Cerebellar cortex (tissue), 1 donor: Measurements from ENCODE around the gene SRPK3.
"Not testable (repeated sequence)": the region's sequence is repeated elsewhere in the genome, so short reads cannot be mapped to it uniquely, and the experiment has no call there.

Experiments used
- DNase-seq: peaks from one replicate; pipeline ENCODE4 v3.0.0-alpha.2; 2015; ENCODE audit warnings: low spot score

The SRPK3 gene

DNA sequence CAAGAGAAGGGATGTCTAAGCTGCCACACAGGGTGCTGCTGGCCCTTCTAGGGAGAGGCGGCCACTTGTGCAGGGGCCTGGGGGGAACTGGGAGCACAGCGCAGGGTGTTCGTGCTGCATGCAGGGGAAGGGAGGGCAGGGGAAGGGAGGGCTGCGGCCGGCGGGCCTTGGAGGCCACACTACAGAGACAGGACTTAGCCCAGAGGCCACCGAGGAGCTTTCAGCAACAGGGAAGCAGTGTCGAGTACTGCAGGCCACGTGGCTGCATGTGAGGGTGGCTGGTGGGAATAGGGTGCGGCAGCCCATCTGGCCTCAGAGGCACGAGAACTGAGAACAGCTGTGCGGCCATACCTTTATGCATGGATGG, 35.8 kb upstream of the SRPK3 start:
- DNase-seq: not testable (repeated sequence)

DNA sequence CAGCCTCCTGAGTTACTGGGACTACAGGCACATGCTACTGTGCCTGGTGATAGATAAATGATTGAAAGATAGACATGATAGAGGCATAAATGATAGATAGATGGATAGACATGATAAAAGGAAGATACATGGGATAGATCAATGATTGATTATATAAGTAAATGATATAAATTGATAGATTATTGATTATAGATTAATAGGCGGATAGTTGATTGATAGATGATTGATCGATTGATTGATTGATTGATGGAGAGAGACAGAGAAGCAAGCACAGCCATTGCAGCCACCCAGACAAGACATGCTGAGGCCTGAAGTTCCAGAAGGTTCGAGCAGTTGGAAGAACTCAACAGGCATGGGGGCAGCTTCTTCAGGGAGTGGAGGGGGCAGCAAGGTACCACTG, 34.5 kb upstream of the SRPK3 start:
- no peak for DNase-seq

DNA sequence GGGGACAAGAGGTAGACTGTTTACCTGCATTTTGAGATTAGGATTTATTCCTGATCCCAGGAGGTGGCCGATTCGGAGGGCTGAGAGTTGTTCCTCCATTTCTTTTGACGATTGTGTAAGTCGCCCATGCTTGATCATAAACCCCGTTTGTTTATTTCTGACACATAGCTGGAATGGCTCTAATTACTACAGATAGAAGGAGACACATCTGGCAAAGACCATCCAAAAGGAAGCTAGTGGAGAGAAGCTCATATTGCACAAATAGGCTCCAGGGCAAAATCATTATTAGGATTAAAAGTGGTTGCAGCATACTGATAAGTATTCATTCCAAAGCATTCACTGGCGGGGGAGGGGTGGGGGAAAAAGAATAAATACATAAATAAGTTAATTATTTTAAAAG, 33.9 kb upstream of the SRPK3 start:
- DNase-seq: not testable (repeated sequence)

DNA sequence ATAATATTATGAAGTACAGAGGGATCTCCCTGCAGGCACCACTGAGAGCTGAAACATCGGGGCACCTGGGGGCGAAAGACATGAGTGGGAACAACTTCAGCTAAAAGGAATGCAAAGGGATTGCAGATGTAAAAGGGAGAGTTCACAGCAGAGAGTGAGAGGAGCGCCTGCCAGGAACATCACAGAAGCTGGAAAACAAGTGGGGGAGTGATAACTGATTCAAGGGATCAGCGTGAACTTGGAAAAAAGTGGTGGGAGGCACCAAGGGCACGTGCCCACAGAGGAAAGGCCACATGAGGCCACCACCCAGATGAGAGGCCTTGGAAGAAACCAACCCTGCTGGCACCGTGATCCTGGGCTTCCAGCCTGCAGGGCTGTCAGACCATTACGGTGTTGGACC, 31.8 kb upstream of the SRPK3 start:
- DNase-seq: not testable (repeated sequence)

DNA sequence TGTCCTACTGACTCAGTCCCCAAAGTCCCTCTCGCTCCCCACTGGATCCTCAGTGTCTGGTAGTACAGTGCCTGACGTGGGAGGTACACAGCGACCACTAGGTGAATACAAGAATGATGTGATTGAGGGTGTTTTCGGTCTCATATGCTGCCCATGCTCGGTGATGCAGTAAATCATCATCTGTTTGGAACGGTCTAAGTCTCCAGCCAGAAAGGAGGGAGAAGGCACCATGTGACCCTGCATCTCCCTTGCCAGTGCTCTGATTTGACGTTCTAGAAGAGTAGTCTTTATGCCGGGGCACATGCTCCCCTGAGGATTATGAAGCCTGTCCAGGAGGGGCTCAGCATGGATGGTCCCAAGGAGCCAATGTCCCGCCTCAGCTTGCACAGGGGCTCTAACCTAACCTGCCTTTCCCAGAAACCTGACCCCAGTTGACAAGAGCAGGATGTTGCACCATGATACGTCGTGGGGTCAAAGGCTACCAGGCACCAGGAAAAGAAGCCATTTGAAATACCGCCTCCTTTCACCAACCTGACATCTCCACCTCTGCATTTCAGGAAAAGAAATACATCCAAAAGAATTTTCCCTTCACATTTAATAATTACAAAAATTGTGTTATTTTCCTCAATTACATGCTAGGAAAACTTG, 30.6 kb upstream of the SRPK3 start:
- peak; percentile 67 for DNase-seq

DNA sequence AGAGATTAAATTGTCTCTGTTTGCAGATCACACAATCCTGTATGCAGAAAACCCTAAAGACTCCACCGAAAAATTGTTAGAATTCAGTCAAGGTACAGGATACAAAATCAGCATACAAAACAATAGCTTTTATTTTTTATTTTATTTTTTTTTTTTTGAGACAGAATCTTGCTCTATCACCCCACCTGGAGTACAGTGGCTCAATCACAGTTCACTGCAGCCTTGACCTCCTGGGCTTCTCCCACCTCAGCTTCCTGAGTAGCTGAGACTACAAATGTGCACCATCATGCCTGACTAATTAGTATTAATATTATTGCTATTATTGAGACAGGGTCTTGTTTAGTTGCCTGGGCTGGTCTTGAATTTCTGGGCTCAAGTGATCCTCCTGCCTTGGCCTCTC, 25.7 kb upstream of the SRPK3 start:
- DNase-seq: no peak

DNA sequence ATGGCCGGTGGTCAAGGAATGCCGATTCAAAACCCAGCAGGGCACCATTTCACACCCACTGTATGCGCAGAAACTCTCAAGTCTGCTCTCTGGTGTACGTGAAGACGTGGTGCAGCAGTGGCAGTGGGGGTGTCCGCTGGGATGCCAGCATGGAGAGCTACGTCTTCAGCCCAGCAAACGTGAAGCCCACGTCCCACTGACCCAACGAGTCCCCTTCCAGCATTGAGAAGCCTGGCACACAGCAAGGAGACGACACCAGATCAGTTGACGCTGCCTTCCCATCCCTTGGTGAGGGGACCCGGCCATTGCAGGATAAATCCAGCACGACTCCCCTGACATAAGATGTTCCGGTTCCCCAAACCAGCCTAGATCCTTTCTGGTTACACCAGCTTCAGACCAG, 19.0 kb upstream of the SRPK3 start:
- no peak for DNase-seq

DNA sequence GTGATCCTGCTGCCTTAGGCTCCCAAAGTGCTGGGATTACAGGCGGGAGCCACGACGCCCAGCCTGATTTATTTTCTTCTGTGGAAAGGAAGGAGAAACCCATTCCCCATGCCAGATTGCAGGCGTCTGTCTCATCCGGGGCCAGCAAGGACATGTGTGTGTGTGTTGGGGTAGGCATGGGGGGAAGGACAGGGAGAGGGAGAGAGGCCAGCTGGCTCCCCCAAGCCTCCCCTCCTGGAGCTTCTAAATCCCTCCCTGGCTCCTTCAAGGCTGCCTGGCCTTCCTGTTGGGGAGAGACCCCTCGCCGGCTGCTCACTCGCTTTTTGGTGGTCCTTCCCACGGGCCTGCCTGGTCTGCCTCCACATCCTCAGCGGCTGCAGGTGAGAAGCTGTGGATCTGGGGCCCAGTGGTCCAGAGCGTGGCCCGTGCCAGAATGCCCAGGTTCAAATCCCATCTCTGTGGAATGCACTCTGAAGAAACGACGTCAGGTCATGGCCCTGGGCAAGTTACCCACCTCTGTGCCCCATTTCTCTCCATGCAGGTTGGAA, 18.1 kb upstream of the SRPK3 start:
- no peak for DNase-seq

DNA sequence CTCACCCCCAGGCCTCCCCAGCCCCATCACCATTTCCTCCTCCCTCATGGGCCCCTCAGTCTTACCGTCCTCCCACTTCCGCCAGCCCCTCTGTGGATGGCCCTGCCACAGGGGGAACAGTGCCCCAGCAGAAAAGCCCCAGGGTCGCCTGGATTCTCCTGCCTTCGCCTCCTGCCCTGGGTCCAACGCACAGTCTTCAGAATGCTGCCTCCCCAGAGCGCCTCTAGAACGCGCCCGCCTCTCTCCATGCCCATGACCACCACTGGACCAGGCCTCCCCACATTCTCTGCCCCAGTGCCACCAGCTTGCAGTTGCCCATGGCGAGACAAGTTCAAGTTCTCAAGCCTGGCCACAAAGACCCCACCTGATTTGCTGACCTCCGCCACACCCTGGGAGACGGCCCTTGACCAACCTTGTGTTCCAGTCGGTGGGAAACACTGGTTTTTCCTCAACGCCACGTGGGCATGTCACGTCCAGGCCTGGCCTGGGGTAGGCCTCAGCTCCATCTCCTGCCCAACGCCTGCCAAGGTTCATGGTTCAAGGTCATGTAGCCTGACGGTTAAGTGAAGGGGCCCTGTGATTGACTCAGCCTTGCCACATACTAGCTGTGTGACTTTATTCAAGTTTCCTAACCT, 17.4 kb upstream of the SRPK3 start:
- no peak for DNase-seq

DNA sequence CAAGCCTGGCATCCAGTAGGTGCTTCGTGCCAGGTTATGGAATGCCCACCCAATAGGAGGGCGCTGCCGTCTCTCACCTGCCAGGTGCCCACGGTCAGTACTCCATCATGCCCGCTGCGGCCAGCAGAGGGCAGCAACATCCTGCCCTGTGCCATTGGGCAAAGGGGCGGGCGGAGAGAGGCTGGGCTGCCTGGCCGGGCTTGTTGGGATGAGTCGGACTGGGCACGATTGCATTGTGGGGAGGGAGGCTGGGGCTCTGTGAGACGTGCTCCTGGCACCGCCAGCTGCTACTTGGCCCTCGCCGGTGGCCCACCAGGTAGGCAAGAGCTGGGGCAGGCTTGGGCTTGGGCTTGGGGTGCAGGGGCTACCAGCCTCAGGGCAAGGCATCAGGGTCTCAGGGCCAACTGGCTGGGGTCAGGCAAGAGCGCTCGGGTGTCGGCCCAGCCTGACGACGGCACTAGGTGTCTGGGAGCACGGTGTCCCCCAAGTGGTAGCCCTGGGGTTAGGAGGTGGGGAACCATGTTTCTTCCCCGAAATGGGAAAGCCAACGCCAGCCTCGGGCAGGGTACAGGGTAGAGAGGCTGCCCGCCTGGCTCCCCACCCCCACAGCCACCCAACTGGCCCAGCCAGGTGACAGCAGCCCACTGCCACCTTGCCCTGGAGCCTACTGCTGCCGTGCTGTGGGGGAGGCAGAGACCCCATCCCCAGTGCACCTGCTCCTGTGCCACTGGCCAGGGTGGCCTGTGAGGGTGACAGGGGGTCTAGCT, 16.7 kb upstream of the SRPK3 start, which contains the start of gene PLXNB3:
Gene PLXNB3, plus strand, starts transcription at position 261 of the 767 bp plus-strand sequence. CDS start 1,287 bp downstream, outside the sequence.
- peak; percentile 81 for DNase-seq

DNA sequence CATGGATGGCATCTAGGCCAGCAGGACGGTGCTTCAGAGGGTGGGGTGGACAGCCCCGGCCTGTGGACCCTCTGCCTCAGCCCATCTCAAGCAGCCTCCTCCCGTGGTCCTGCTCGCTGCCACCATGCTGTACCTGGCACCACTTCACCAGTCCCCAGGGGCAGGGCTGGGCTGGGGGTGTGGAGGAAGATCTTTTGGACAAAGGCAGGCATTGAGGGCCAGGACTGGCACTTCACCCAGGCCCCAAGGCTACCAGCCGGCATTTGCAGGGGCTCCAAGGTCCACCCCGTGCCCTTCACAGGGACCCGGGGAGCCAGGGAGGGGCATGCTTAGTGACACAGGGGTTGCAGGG, 16.1 kb upstream of the SRPK3 start:
- no peak for DNase-seq

DNA sequence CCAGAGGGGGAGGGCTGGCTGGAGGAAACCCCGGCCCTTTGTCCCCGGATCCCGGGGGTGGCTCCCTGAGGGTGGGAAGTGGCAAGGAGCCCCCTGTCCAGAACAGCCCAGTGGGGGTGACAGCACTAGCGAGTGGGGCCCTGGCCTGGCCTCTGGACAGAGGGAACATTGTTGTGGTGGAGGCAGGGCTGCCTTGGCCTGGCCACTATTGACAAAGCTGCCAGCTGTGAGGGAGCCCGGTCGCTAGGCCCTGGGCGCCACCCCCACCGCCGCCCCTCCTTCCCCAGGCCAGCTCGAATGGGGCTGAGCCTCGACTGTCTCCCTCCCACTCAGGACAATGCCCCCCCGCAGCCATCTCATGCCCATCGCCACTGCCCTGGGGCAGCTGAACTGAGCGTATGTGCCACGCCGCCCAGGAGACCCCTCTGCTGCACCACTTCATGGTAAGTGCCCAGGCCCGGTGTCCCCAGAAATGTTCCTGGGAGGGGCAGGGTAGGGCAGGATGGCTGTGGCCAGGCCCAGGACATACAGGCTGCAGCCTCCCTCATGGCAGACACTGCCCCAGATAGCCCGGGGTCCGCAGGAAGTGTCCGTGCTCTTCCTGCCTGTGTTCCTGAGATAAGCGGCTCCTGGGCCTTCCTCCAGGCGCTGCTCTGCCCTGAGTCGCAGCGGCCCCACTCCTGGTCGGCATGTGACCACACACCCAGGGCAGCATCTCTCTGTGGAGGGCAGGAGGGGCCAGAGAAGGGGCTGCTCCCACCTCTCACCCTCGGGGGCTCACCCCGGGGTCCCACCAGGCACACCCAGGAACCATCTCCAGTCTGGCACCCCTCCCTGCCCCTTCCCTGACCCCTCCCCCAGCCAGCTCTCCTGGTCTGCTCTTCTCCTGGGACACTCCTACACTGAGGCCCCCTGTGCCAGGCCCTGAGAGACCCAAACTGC, 15.4 kb upstream of the SRPK3 start:
- DNase-seq: no peak

DNA sequence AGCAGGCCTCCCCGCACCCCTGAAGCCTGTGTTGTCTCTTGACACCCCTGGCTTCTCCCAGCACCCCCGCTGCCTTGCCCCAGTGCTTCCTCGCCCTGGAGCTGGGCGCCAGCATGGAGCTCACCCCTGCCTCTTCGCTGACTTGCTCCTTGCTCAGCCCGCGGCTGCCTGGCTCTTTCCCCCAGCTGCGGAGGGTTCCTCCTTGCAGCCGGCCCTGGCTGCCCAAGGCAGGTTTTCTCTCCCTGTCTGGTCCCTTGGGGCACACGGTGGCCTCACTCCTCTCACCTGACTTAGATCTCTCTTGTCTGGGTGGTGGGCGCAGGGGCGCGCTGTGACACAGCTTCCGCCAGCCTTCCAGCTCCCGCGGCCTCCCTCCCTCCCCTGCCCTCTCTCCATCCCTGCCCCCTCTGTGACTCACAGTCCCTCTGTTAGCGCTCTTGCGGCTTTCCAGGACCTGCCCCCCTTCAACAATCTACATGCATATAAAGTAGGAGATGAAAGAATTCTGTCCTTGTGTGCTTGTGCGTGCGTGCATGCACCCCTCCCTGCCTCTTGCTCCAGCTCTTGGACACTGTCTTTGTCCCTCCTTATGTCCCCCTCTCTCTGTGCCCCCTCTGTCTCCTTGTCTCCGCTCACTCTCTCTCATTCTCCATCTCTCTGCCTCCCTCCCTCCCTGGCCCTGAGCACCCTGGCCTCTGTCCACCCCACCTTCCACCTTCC, 14.6 kb upstream of the SRPK3 start:
- DNase-seq: no peak

DNA sequence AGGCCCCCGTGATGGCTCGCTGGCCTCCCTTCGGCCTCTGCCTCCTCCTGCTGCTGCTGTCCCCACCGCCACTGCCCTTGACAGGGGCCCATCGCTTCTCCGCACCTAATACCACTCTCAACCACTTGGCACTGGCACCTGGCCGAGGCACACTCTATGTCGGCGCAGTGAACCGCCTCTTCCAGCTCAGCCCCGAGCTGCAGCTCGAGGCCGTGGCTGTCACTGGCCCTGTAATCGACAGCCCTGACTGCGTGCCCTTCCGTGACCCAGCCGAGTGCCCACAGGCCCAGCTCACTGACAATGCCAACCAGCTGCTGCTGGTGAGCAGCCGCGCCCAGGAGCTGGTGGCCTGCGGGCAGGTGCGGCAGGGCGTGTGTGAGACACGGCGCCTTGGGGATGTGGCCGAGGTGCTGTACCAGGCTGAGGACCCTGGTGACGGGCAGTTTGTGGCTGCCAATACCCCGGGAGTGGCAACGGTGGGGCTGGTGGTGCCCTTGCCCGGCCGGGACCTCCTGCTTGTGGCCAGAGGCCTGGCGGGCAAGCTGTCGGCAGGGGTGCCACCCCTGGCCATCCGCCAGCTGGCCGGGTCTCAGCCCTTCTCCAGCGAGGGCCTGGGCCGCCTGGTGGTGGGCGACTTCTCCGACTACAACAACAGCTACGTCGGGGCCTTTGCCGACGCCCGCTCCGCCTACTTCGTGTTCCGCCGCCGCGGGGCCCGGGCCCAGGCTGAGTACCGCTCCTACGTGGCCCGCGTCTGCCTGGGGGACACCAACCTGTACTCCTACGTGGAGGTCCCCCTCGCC, 13.8 kb upstream of the SRPK3 start:
- no peak for DNase-seq

DNA sequence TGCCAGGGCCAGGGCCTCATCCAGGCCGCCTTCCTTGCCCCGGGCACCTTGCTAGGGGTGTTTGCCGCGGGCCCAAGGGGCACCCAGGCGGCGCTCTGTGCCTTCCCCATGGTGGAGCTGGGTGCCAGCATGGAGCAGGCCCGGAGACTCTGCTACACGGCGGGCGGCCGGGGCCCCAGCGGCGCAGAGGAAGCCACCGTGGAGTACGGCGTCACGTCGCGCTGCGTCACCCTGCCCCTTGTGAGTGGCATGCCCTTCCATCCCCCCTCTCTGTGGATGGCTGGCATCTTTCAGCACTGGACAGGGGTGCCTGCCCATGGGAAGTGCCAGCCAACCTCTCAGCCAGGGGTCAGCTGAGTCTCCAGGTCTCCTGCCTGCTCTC, 13.2 kb upstream of the SRPK3 start:
- no peak for DNase-seq

DNA sequence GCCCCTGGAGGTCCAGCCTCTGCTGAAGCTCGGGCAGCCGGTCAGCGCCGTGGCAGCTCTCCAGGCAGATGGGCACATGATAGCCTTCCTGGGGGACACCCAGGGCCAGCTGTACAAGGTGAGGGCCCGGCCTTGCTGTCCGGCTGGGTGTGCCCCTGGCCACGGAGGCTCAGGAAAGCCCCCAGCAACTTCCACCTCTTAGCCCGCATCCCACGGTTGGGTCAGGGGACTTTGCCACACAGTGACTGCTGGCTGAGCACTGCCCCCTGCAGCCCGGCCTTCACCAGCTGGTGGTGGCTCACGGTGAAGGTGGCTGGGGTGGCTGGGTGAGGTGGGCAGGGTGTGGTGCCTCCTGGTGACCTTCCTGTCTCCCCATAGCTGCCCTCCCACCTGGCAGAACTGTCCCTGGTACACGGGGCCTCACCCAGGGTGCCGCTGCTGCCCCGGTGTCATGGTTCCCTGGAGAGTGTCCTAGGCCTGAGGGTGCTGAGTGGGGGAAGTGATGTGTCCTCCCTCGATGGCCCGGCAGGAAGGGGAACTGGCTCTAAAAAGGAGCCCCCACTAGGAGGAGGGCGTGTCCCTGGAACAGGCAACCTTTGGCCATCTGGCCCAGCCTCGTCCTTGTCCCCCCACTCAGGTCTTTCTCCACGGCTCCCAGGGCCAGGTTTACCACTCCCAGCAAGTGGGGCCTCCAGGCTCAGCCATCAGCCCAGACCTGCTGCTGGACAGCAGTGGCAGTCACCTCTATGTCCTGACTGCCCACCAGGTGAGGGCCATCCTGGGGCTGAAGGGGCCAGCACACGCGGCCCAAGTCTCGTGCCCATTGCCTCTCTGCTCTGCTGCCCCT, 12.3 kb upstream of the SRPK3 start:
- DNase-seq: no peak

DNA sequence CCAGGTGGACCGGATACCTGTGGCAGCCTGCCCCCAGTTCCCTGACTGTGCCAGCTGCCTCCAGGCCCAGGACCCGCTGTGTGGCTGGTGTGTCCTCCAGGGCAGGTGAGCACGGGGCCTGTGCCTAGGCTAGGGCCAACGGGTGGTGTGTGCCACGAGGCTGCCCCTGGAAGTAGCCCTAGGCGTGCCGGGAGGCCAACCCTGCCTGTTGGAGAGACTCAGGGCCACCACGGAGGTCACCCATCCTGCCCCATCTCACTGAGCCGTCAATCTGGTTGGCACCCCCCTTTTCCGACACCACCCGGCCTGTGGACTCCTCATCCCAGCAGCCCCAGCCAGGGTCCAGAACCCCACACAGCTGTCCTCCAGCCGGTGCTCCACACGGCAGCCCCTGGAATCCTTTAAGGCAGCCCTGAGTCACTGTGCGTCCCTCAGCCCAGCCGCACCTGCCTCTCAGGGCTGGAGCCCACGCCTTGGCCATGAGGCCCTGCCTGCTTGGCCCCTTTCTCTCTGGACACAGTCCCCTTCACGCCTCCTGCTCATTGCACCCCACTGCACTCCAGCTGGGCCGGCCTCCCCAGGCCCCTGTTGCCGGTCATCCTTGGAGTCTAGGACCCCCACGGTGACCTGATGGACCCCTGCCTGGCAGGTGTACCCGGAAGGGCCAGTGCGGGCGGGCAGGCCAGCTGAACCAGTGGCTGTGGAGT, 11.5 kb upstream of the SRPK3 start:
- DNase-seq: no peak

DNA sequence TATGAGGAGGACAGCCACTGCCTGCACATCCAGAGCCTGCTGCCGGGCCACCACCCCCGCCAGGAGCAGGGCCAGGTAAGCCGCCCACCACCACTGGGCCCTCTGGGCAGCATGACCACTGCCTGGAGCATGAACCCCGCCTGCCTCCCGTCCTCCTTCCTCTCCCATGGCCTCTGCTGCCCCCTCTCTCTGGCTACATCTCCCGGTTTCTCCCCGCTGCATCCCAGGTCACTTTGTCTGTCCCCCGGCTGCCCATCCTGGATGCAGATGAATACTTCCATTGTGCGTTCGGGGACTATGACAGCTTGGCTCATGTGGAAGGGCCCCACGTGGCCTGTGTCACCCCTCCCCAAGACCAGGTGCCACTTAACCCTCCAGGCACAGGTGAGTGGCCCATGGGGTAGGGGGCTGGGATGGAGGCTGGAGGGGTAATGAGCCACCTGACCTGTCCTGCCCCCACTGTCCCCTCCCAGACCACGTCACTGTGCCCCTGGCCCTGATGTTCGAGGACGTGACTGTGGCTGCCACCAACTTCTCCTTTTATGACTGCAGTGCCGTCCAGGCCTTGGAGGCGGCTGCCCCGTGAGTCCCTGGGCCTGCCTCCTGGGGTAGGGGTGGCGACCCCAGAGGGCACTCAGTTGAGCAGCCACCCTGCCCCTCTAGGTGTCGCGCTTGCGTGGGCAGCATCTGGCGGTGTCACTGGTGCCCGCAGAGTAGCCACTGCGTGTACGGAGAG, 10.8 kb upstream of the SRPK3 start:
- DNase-seq: no peak
